Immature natural killer cell (primary cell): ENCODE measurements around the gene OR2H2. TPM values are rescaled to one million over a fixed set of nuclear protein-coding genes. Genes with fewer than 3 reads are reported as not detected.

Experiments
- DNase-seq, 3 donors: peaks; one replicate each; pipeline ENCODE4 v3.0.0; 2022; ENCODE audit warnings: mixed read lengths in 1 of 3
- H3K27ac Mint-ChIP-seq, 6 donors: one replicate each; pipeline ENCODE4 v1.8.0; 2020; ENCODE audit warnings: mixed read lengths in 6 of 6, mild to moderate bottlenecking in 5 of 6, inconsistent platforms in 4 of 6, moderate library complexity in 3 of 6
- H3K27me3 Mint-ChIP-seq, 3 donors: one replicate each; pipeline ENCODE4 v1.8.0; 2020 to 2021; ENCODE audit warnings: low read depth in 3 of 3, mild to moderate bottlenecking in 3 of 3, mixed read lengths in 3 of 3, moderate library complexity in 3 of 3, inconsistent platforms in 1 of 3
- H3K36me3 Mint-ChIP-seq, 3 donors: one replicate each; pipeline ENCODE4 v1.8.0; 2020; ENCODE audit warnings: mixed read lengths in 3 of 3, inconsistent platforms in 2 of 3, mild to moderate bottlenecking in 2 of 3
- H3K4me1 Mint-ChIP-seq, 2 donors: one replicate each; pipeline ENCODE4 v1.8.0; 2020; ENCODE audit warnings: inconsistent platforms in 2 of 2, mild to moderate bottlenecking in 2 of 2, mixed read lengths in 2 of 2, moderate library complexity in 1 of 2
- H3K4me3 Mint-ChIP-seq, 5 donors: one replicate each; pipeline ENCODE4 v1.8.0; 2020; ENCODE audit warnings: mild to moderate bottlenecking in 5 of 5, mixed read lengths in 5 of 5, inconsistent platforms in 3 of 5, moderate library complexity in 3 of 5
- H3K9me3 Mint-ChIP-seq, 6 donors: one replicate each; pipeline ENCODE4 v1.8.0; 2020; ENCODE audit warnings: mild to moderate bottlenecking in 6 of 6, mixed read lengths in 6 of 6, inconsistent platforms in 4 of 6, moderate library complexity in 3 of 6
- polyA plus RNA-seq, 3 donors: library from polyadenylated mRNA; unstranded; fragments of 300-500 nt; fragmentation: Illumina TruSeq; gene quantifications; one replicate each; pipeline ENCODE4 v1.2.3, GENCODE V29; 2021

Gene OR2H2
- polyA plus RNA-seq, 3 donors from 2014 or later, result not detected

- Mint-ChIP-seq H3K36me3 (no peaks in the 10 kb centered on the region), H3K27ac (peak overlapping the region in 3 of 6 donors; percentile 12 to 64 (median 20)), H3K4me3 (peak overlapping the region; percentile 79 to 92 (median 84)), H3K27me3 (peaks cover 11 to 27% (median 19%) of the 10 kb centered on the region in 3 donors), H3K9me3 (peaks cover 0 to 4% (median 0%) of the 10 kb centered on the region in 6 donors), H3K4me1 (peaks cover 29 to 30% of the 10 kb centered on the region in 2 donors)
- DNase-seq, result peak; percentile 22 to 38 (median 26)
Measured at GRCh38 chr6:29627755-29628418, 43.0 kb downstream of the OR2H2 start.

GRCh38 chr6:29628419-29629281, 43.7 kb downstream of the OR2H2 start:
- peaks cover 11 to 31% (median 19%) of the 10 kb centered on the region in 3 donors for H3K27me3 Mint-ChIP-seq
- peak overlapping the region; percentile 79 to 92 (median 84) for H3K4me3 Mint-ChIP-seq
- H3K27ac Mint-ChIP-seq, result peak overlapping the region in 4 of 6 donors; percentile 12 to 64 (median 34)
- H3K36me3 Mint-ChIP-seq, result no peaks in the 10 kb centered on the region
- DNase-seq, result peak in 1 of 3 donors; percentile 27
- peaks cover 33 to 35% of the 10 kb centered on the region in 2 donors for H3K4me1 Mint-ChIP-seq
- H3K9me3 Mint-ChIP-seq, result peaks cover 0 to 4% (median 0%) of the 10 kb centered on the region in 6 donors

GRCh38 chr6:29629571-29629970, 44.6 kb downstream of the OR2H2 start:
- no peak for DNase-seq
- Mint-ChIP-seq H3K27ac (no peak overlapping the region), H3K27me3 (peaks cover 9 to 33% (median 21%) of the 10 kb centered on the region in 3 donors), H3K4me3 (peak overlapping the region in 2 of 5 donors; percentile 84 to 92), H3K9me3 (peaks cover 0 to 4% (median 0%) of the 10 kb centered on the region in 6 donors), H3K4me1 (peaks cover 35 to 42% of the 10 kb centered on the region in 2 donors), H3K36me3 (no peaks in the 10 kb centered on the region)

- Mint-ChIP-seq H3K9me3 (peaks cover 0 to 4% (median 0%) of the 10 kb centered on the region in 6 donors), H3K27ac (no peak overlapping the region), H3K27me3 (peaks cover 9 to 35% (median 21%) of the 10 kb centered on the region in 3 donors), H3K36me3 (no peaks in the 10 kb centered on the region), H3K4me1 (peaks cover 35 to 42% of the 10 kb centered on the region in 2 donors), H3K4me3 (peak overlapping the region in 1 of 5 donors; percentile 91)
- DNase-seq, result no peak
Measured at GRCh38 chr6:29630315-29630714, 45.4 kb downstream of the OR2H2 start.

- no peak for DNase-seq
- Mint-ChIP-seq H3K36me3 (no peaks in the 10 kb centered on the region), H3K27ac (no peak overlapping the region), H3K4me3 (peak overlapping the region; percentile 81 to 92 (median 91)), H3K27me3 (peaks cover 9 to 33% (median 19%) of the 10 kb centered on the region in 3 donors), H3K9me3 (peaks cover 0 to 4% (median 0%) of the 10 kb centered on the region in 6 donors), H3K4me1 (peaks cover 35 to 42% of the 10 kb centered on the region in 2 donors)
Measured at GRCh38 chr6:29631209-29631810, 46.4 kb downstream of the OR2H2 start.

GRCh38 chr6:29631860-29632731, 47.2 kb downstream of the OR2H2 start:
- DNase-seq, result peak; percentile 26 to 40 (median 26)
- peak overlapping the region in 2 of 6 donors; percentile 2 to 46 for H3K27ac Mint-ChIP-seq
- H3K4me1 Mint-ChIP-seq, result peaks cover 32 to 42% of the 10 kb centered on the region in 2 donors
- peaks cover 0 to under 1% (median 0%) of the 10 kb centered on the region in 6 donors for H3K9me3 Mint-ChIP-seq
- peaks cover 9 to 33% (median 17%) of the 10 kb centered on the region in 3 donors for H3K27me3 Mint-ChIP-seq
- no peaks in the 10 kb centered on the region for H3K36me3 Mint-ChIP-seq
- peak overlapping the region; percentile 81 to 92 (median 91) for H3K4me3 Mint-ChIP-seq

- Mint-ChIP-seq H3K9me3 (no peaks in the 10 kb centered on the region), H3K27me3 (peaks cover 9 to 33% (median 17%) of the 10 kb centered on the region in 3 donors), H3K36me3 (no peaks in the 10 kb centered on the region), H3K27ac (peak within 1 kb of the TSS in 3 of 6 donors; percentile 2 to 46 (median 16)), H3K4me3 (peak within 1 kb of the TSS; percentile 86 to 92 (median 91)), H3K4me1 (peaks cover 31 to 42% of the 10 kb centered on the region in 2 donors)
- peak; percentile 27 to 37 (median 32) for DNase-seq
Measured at GRCh38 chr6:29632789-29633533, 48.0 kb downstream of the OR2H2 start, which contains the start of gene GABBR1. Gene GABBR1 (minus strand): TSS chr6:29633183. CDS start chr6:29632385, 798 bp downstream.

- peak overlapping the region; percentile 67 to 86 (median 69) for H3K4me3 Mint-ChIP-seq
- peaks cover 12 to 29% (median 20%) of the 10 kb centered on the region in 3 donors for H3K27me3 Mint-ChIP-seq
- peaks cover 28 to 37% of the 10 kb centered on the region in 2 donors for H3K4me1 Mint-ChIP-seq
- H3K9me3 Mint-ChIP-seq, result no peaks in the 10 kb centered on the region
- H3K36me3 Mint-ChIP-seq, result no peaks in the 10 kb centered on the region
- DNase-seq, result no peak
- peak overlapping the region in 2 of 6 donors; percentile 8 to 16 for H3K27ac Mint-ChIP-seq
Measured at GRCh38 chr6:29633534-29633905, 48.6 kb downstream of the OR2H2 start.

- peaks cover 6 to 8% (median 7%) of the 10 kb centered on the region in 3 donors for H3K27me3 Mint-ChIP-seq
- H3K4me3 Mint-ChIP-seq, result no peak overlapping the region
- no peaks in the 10 kb centered on the region for H3K36me3 Mint-ChIP-seq
- H3K27ac Mint-ChIP-seq, result no peak overlapping the region
- H3K9me3 Mint-ChIP-seq, result peaks cover 0 to 2% (median 0%) of the 10 kb centered on the region in 6 donors
- peaks cover 11 to 13% of the 10 kb centered on the region in 2 donors for H3K4me1 Mint-ChIP-seq
- DNase-seq, result no peak
Measured at GRCh38 chr6:29637247-29637646, 52.3 kb downstream of the OR2H2 start.
